GM12878 (cell line): ENCODE data around the gene BAIAP2L1. TPM values are rescaled to one million over a fixed set of nuclear protein-coding genes. Genes with fewer than 3 reads are reported as not detected.

Source experiments
- ATAC-seq: fragments of 200-7000 bp; cut with Tn5 transposase; 3 replicates; pipeline ENCODE4 v1.9.1; 2020; ENCODE audit warnings: mild to moderate bottlenecking, moderate library complexity
- BruUV-seq: library from RNA; stranded (reverse); fragments of 400-500 nt; replicated peaks from 2 replicates; lab custom pipeline; 2021; lab: Mats Ljungman, UMichigan
- CTCF ChIA-PET: fragments of 300-600 bp; sonication (Branson Sonifier 250); formaldehyde crosslinking; extraction: SDS; loops from one replicate; lab custom pipeline; 2021; ENCODE audit warnings: inconsistent platforms; lab: Yijun Ruan, JAX
- POLR2A ChIA-PET: fragments of 350-600 bp; formaldehyde crosslinking; extraction: SDS; loops from one replicate; lab custom pipeline; 2021; ENCODE audit warnings: inconsistent platforms; lab: Charles Lee
- RAD21 ChIA-PET: fragments of 300-600 bp; sonication (Branson Sonifier 250); formaldehyde crosslinking; loops from one replicate; lab custom pipeline; 2023; ENCODE audit warnings: antibody characterized with exemption; ENCODE audit not compliant: unreplicated experiment; lab: Charles Lee
- SMC1A ChIA-PET: fragments of 300-600 bp; sonication (Branson Sonifier 250); formaldehyde crosslinking; loops from one replicate; lab custom pipeline; 2023; ENCODE audit not compliant: unreplicated experiment, uncharacterized antibody; lab: Charles Lee
- DNase-seq: peaks from one replicate; pipeline ENCODE4 v3.0.0-alpha.2; 2011; ENCODE audit warnings: low read depth, low spot score
- FAIRE-seq: peaks from 3 replicates; lab custom pipeline; 2011; peaks lifted over from hg19 to GRCh38; lab: Jason Lieb, UNC
- H2AFZ ChIP-seq: 2 replicates; pipeline ENCODE4 v1.6.0; 2011; ENCODE audit warnings: low read depth, low read length, control low read depth; ENCODE audit not compliant: control insufficient read depth
- H3K27ac ChIP-seq: 2 replicates; pipeline ENCODE4 v1.5.1; 2011; ENCODE audit warnings: control low read depth; ENCODE audit not compliant: control insufficient read depth, insufficient read depth
- H3K27me3 ChIP-seq, 2 experiments: replicated peaks in 1 of 2; 2 replicates each; pipeline versions ENCODE4 v1.6.0 to v1.6.1; 2011; ENCODE audit warnings: low read length in 1 of 2; ENCODE audit not compliant: control insufficient read depth in 2 of 2, insufficient read depth in 2 of 2
- H3K36me3 ChIP-seq, 2 experiments: 2 replicates each; pipeline ENCODE4 v1.5.1; 2011; ENCODE audit warnings: low read length in 1 of 2; ENCODE audit not compliant: control insufficient read depth in 2 of 2, insufficient read depth in 2 of 2
- H3K4me1 ChIP-seq: 2 replicates; pipeline ENCODE4 v1.6.1; 2011; ENCODE audit warnings: mild to moderate bottlenecking, low read length, moderate library complexity, mixed read lengths; ENCODE audit not compliant: control insufficient read depth, insufficient read depth
- H3K4me2 ChIP-seq: 2 replicates; pipeline ENCODE4 v1.6.0; 2011; ENCODE audit warnings: control low read depth; ENCODE audit not compliant: control insufficient read depth, insufficient read depth
- H3K4me3 ChIP-seq: fragments of 200-600 bp; sonication (generic); 2 replicates; pipeline ENCODE4 v1.5.1; 2016
- H3K79me2 ChIP-seq: 2 replicates; pipeline ENCODE4 v1.6.0; 2011; ENCODE audit warnings: low read length; ENCODE audit not compliant: control insufficient read depth, insufficient read depth
- H3K9ac ChIP-seq: 2 replicates; pipeline ENCODE4 v1.8.0; 2011; ENCODE audit warnings: low read length, control low read depth, mixed read lengths; ENCODE audit not compliant: control insufficient read depth, insufficient read depth
- H3K9me3 ChIP-seq: replicated peaks from 3 replicates; pipeline ENCODE4 v1.5.1; 2011; ENCODE audit warnings: mild to moderate bottlenecking, low read length; ENCODE audit not compliant: control insufficient read depth, insufficient read depth
- H4K20me1 ChIP-seq: 2 replicates; pipeline ENCODE4 v1.6.0; 2011; ENCODE audit not compliant: control insufficient read depth, insufficient read depth
- BRCA1 ChIP-seq: IDR thresholded peaks from 2 replicates; pipeline ENCODE4 v1.6.1; 2011; ENCODE audit warnings: low read depth, low read length, improper control_type of control experiment
- CBFB ChIP-seq: IDR thresholded peaks from 2 replicates; pipeline ENCODE4 v1.6.1; 2016; ENCODE audit warnings: antibody characterized with exemption, low read depth
- CEBPZ ChIP-seq: fragments of 150-350 bp; IDR thresholded peaks from 2 replicates; pipeline ENCODE4 v1.6.1; 2016; ENCODE audit warnings: low read depth, low read length
- CHD2 ChIP-seq: IDR thresholded peaks from 2 replicates; pipeline ENCODE4 v1.6.1; 2011; ENCODE audit warnings: low read depth, low read length, improper control_type of control experiment, borderline replicate concordance
- CTCF ChIP-seq, 3 experiments: IDR thresholded peaks in 2 of 3; conservative IDR thresholded peaks in 1 of 3; 2 replicates each; pipeline ENCODE4 v1.5.1; 2011; ENCODE audit warnings: low read depth in 3 of 3, low read length in 3 of 3, mild to moderate bottlenecking in 3 of 3, control low read depth in 2 of 3, moderate library complexity in 2 of 3, inconsistent platforms in 1 of 3, mixed read lengths in 1 of 3; ENCODE audit not compliant: control insufficient read depth in 2 of 3, insufficient read depth in 1 of 3; ENCODE audit errors: extremely low read depth in 1 of 3
- GATAD2B ChIP-seq: fragments of 450-650 bp; conservative IDR thresholded peaks from 2 replicates; pipeline ENCODE4 v1.6.1; 2017; ENCODE audit warnings: low read depth, mild to moderate bottlenecking, moderate library complexity
- PML ChIP-seq: IDR thresholded peaks from 2 replicates; pipeline ENCODE4 v1.6.1; 2012; ENCODE audit warnings: low read length, inconsistent platforms
- POLR2AphosphoS5 ChIP-seq: IDR thresholded peaks from 2 replicates; pipeline ENCODE4 v1.6.1; 2011; ENCODE audit warnings: mild to moderate bottlenecking, low read length, inconsistent platforms
- RAD21 ChIP-seq: IDR thresholded peaks from 2 replicates; pipeline ENCODE4 v1.6.1; 2011; ENCODE audit warnings: mild to moderate bottlenecking, low read depth, low read length, moderate library complexity; ENCODE audit not compliant: insufficient read depth
- RCOR1 ChIP-seq: conservative IDR thresholded peaks from 2 replicates; pipeline ENCODE4 v1.6.1; 2012; ENCODE audit warnings: low read depth, low read length, improper control_type of control experiment
- RELA ChIP-seq: fragments of 450-650 bp; IDR thresholded peaks from 2 replicates; pipeline ENCODE4 v1.8.0; 2014; ENCODE audit warnings: borderline replicate concordance; ENCODE audit not compliant: partially characterized antibody
- SMC3 ChIP-seq: IDR thresholded peaks from 2 replicates; pipeline ENCODE4 v1.6.1; 2011; ENCODE audit warnings: low read length, improper control_type of control experiment, borderline replicate concordance
- SREBF2 ChIP-seq: IDR thresholded peaks from 2 replicates; pipeline ENCODE4 v1.6.1; 2012; ENCODE audit warnings: mild to moderate bottlenecking, low read length
- ZNF217 ChIP-seq: fragments of 450-650 bp; IDR thresholded peaks from 2 replicates; pipeline ENCODE4 v1.6.1; 2017; ENCODE audit warnings: antibody characterized with exemption, mild to moderate bottlenecking
- WGBS: methylation state at CpG from one replicate; pipeline ENCODE4 v1.1.6; 2016; ENCODE audit warnings: low lambda C conversion rate; ENCODE audit not compliant: insufficient replicate concordance, insufficient coverage; ENCODE audit errors: missing lambda C conversion rate; 5-methylcytosine and 5-hydroxymethylcytosine counted together
- in situ Hi-C: fragments of 300-500 bp; cut with MboI; formaldehyde crosslinking; loops from 9 replicates; pipeline ENCODE4 v1.14.3; 2018; ENCODE audit warnings: mixed read lengths
- intact Hi-C: fragments of 100-400 bp; cut with micrococcal nuclease; formaldehyde crosslinking; loops from one replicate; pipeline ENCODE4 v1.14.2; 2022; ENCODE audit not compliant: unreplicated experiment
- polyA plus RNA-seq, 11 experiments: library from polyadenylated mRNA; depleted of rRNA in 4 of 11; unstranded in 6 of 11; stranded (reverse) in 5 of 11; fragments of >200 nt; fragmentation: Nextera tagmentation in 4 of 11; fragmentation: Illumina TruSeq in 1 of 11; extraction: Ambion mirVana in 4 of 11; extraction: Trizol in 1 of 11; gene quantifications; 1 replicate in 1 of 11; 2 replicates in 10 of 11; pipeline versions ENCODE4 v1.2.1 to v1.2.3, GENCODE V29; 2011 to 2016; ENCODE audit warnings: inconsistent platforms in 2 of 11, missing spikeins in 2 of 11, low read depth in 1 of 11
- total RNA-seq, 4 experiments: library from RNA; depleted of rRNA in 3 of 4; stranded (reverse); fragments of >200 nt in 3 of 4; fragmentation: Illumina TruSeq in 1 of 4; extraction: Trizol in 1 of 4; gene quantifications; 2 replicates each; pipeline versions ENCODE4 v1.2.1 to v1.2.3, GENCODE V29; 2013 to 2021

Gene BAIAP2L1
- total and polyA plus RNA-seq, 10 of the 15 experiments (the other 5 are each of a cell fraction or from before 2014, with no cell fraction given), result 8.9 to 60.2 (median 35.7) TPM

GRCh38 chr7:98295467-98296192 is 105.3 kb downstream of the BAIAP2L1 start (continued):
- no peak for TF ChIP-seq CEBPZ
- no peak for TF ChIP-seq GATAD2B
- no peak for TF ChIP-seq RCOR1
- no peak for TF ChIP-seq SREBF2
- TF ChIP-seq CHD2, result no peak
- TF ChIP-seq BRCA1, result no peak
- TF ChIP-seq RELA, result no peak

GRCh38 chr7:98294798-98295382 is 106.0 kb downstream of the BAIAP2L1 start:
- no peaks in the 10 kb centered on the region for H3K4me1 ChIP-seq
- no peak for FAIRE-seq
- no peaks in the 10 kb centered on the region for H4K20me1 ChIP-seq
- H3K9me3 ChIP-seq, result no peaks in the 10 kb centered on the region
- WGBS, result 61% methylated on average over 14 of the region's 14 CpGs
- peaks cover 5 to 13% of the 10 kb centered on the region in 2 experiments for H3K36me3 ChIP-seq
- POLR2A ChIA-PET, result no interaction called here
- no peak overlapping the region for H3K9ac ChIP-seq
- no TSS peak for BruUV-seq
- in situ Hi-C loops, result loop anchor here (5.0 kb wide), 2 partner anchors 112 to 547 kb away; no protein-coding TSS in a partner anchor
- TF ChIP-seq RAD21 (peak; percentile 73), POLR2AphosphoS5 (peak; percentile 21; the same call in 1 of the 2 replicates), SMC3 (peak; percentile 60), CBFB (no peak), ZNF217 (no peak), PML (peak; percentile 31; the same call in 1 of the 2 replicates), CTCF (IDR thresholded peaks at IDR 0.05 in 2 of 3, conservative IDR thresholded peaks at IDR 0.05 in 1 of 3; ENCODE audit: control insufficient read depth in 2 of 3, extremely low read depth in 1 of 3, insufficient read depth in 1 of 3, low read depth in 3 of 3, low read length in 3 of 3) (peak; percentile 66 to 79 (median 70))
- RAD21 ChIA-PET, result interaction anchor here (1.2 kb wide), 1 partner anchor 107 kb away, joined by 12 read pairs; the partner anchor contains the start of gene BAIAP2L1
- no peaks in the 10 kb centered on the region for H3K27me3 ChIP-seq
- intact Hi-C loops, result loop anchor here (1.0 to 5.0 kb wide), 2 partner anchors 106 to 547 kb away; partner anchors contain the start of gene BAIAP2L1
- H3K27ac ChIP-seq, result no peak overlapping the region
- H3K79me2 ChIP-seq, result no peaks in the 10 kb centered on the region; the same call in 1 of the 2 replicates
- no peak for DNase-seq
- H3K4me2 ChIP-seq, result no peak overlapping the region
- no peak overlapping the region for H2AFZ ChIP-seq
- H3K4me3 ChIP-seq, result no peak overlapping the region
- ATAC-seq, result peak; percentile 92
- CTCF ChIA-PET, result interaction anchor here (0.6 to 2.6 kb wide), 3 partner anchors 107 to 644 kb away, joined by 3 to 28 read pairs (median 3); partner anchors contain the start of gene BAIAP2L1
- SMC1A ChIA-PET, result interaction anchor here (0.7 to 2.1 kb wide), 3 partner anchors 9 to 109 kb away, joined by 3 to 17 read pairs (median 3); partner anchors contain the start of gene BAIAP2L1
